Colonic mucosa (tissue), 4 donors: ENCODE data around the gene CDH4. TPM values are rescaled to one million over a fixed set of nuclear protein-coding genes. Genes with fewer than 3 reads are reported as not detected.
"Not testable (repeated sequence)": the region's sequence is repeated elsewhere in the genome, so short reads cannot be mapped to it uniquely, and the experiment has no call there.

Source experiments
- DNase-seq: peaks from one replicate; pipeline ENCODE4 v3.0.0-alpha.2; 2020
- H3K27ac ChIP-seq: fragments of 200-600 bp; one replicate; pipeline ENCODE4 v1.8.0; 2021
- H3K27me3 ChIP-seq: fragments of 200-600 bp; one replicate; pipeline ENCODE4 v1.8.0; 2021
- H3K36me3 ChIP-seq: fragments of 200-600 bp; one replicate; pipeline ENCODE4 v1.8.0; 2021
- H3K4me1 ChIP-seq: fragments of 200-600 bp; one replicate; pipeline ENCODE4 v1.8.0; 2021; ENCODE audit warnings: mild to moderate bottlenecking
- H3K4me3 ChIP-seq: fragments of 200-600 bp; one replicate; pipeline ENCODE4 v1.8.0; 2021
- H3K9ac ChIP-seq, 2 donors: one replicate each; pipeline ENCODE4 v1.7.0; 2013; ENCODE audit warnings: control low read depth in 2 of 2, low read depth in 2 of 2, low read length in 2 of 2
- H3K9me3 ChIP-seq: fragments of 200-600 bp; one replicate; pipeline ENCODE4 v1.8.0; 2021
- CTCF ChIP-seq: fragments of 200-600 bp; IDR thresholded peaks from one replicate; pipeline ENCODE4 v1.8.0; 2022; ENCODE audit warnings: antibody characterized with exemption, mild to moderate bottlenecking
- intact Hi-C: fragments of 100-400 bp; cut with DNase I; formaldehyde crosslinking; loops from one replicate; pipeline ENCODE4 v1.14.1; 2022
- total RNA-seq, 2 donors: library from RNA; stranded (reverse); fragmentation: NEBNext Ultra II Directional in 1 of 2; extraction: Animal tissue kit (Norgen Biotek cat#: 25700) in 1 of 2; gene quantifications; one replicate each; pipeline ENCODE4 v1.2.1, GENCODE V29; 2021
- donor health status: healthy.
- donor health status: DM: no; HTN: no; CAD: no.
- donor health status: DM: no; HTN: no; CAD: no.

The CDH4 gene
- total RNA-seq, 2 donors from 2014 or later, result 0.08 TPM; not detected in 1

DNA sequence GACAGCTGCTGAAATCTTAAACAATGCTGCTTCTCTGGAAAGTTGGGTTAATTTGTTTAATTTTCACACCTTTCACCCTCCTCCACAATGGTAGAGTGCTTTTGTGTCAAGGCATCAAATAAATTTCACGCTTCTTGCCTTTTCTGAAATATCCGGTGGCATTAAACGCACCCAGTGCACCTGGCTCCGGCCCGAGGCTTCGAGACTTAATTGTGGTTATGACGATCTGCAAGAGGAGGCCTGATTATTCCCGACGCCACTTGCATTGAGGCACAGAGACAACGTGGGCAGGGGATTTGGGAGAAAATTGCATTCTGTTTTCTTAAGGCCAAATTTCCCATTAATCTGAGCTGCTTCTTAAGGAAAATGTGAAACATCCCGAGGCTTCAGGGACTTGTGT lies 152.2 kb downstream of the CDH4 start:
- no peak overlapping the region for H3K9ac ChIP-seq
- no peak for DNase-seq
- intact Hi-C loops, result no loop called here
- no peaks in the 10 kb centered on the region for H3K27me3 ChIP-seq
- H3K9me3 ChIP-seq, result no peaks in the 10 kb centered on the region
- H3K27ac ChIP-seq, result no peak overlapping the region
- H3K36me3 ChIP-seq, result no peaks in the 10 kb centered on the region
- no peaks in the 10 kb centered on the region for H3K4me1 ChIP-seq
- no peak for TF ChIP-seq CTCF
- no peak overlapping the region for H3K4me3 ChIP-seq

- TF ChIP-seq CTCF, result no peak
- intact Hi-C loops, result no loop called here
Measured at GRCh38 chr20:61405007-61405406, 152.9 kb downstream of the CDH4 start.

GRCh38 chr20:61406773-61407172 lies 154.7 kb downstream of the CDH4 start:
- DNase-seq, H3K9ac ChIP-seq, H3K9me3 ChIP-seq, H3K27me3 ChIP-seq, intact Hi-C loops, H3K4me3 ChIP-seq, H3K4me1 ChIP-seq, H3K27ac ChIP-seq, H3K36me3 ChIP-seq: not testable (repeated sequence)

More at GRCh38 chr20:61405007-61405406, 152.9 kb downstream of the CDH4 start:
- Histone ChIP-seq H3K9me3 (no peaks in the 10 kb centered on the region), H3K9ac (no peak overlapping the region), H3K4me1 (no peaks in the 10 kb centered on the region), H3K27me3 (no peaks in the 10 kb centered on the region), H3K36me3 (no peaks in the 10 kb centered on the region), H3K4me3 (no peak overlapping the region), H3K27ac (no peak overlapping the region)
- no peak for DNase-seq

DNA sequence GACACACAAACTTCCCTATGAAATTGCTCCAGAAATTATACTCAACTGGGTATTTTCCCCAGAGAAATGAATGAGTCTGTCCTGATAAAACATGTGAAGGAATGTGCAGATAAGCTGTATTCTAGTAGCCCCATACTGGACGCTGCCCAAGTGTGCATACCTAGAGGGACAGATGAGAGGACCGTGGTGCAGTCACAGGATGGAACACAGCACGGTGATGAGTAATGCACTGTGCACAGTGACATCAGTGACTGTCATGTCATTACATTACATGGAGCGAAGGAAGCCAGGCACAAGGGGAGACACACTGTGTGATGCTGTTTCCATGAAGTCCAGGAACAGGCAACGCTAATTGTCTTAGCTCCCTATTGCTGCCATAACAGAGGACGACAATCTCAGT lies 155.5 kb downstream of the CDH4 start:
- Histone ChIP-seq H3K4me3 (no peak overlapping the region), H3K27me3 (no peaks in the 10 kb centered on the region), H3K9ac (no peak overlapping the region), H3K4me1 (no peaks in the 10 kb centered on the region), H3K9me3 (no peaks in the 10 kb centered on the region), H3K36me3 (no peaks in the 10 kb centered on the region), H3K27ac (no peak overlapping the region)
- no peak for TF ChIP-seq CTCF
- intact Hi-C loops, result no loop called here
- no peak for DNase-seq

GRCh38 chr20:61408951-61409740 lies 157.1 kb downstream of the CDH4 start:
- DNase-seq, result no peak
- no peak overlapping the region for H3K27ac ChIP-seq
- no peaks in the 10 kb centered on the region for H3K27me3 ChIP-seq
- no peak for TF ChIP-seq CTCF
- intact Hi-C loops, result no loop called here
- H3K36me3 ChIP-seq, result no peaks in the 10 kb centered on the region
- H3K4me3 ChIP-seq, result no peak overlapping the region
- no peaks in the 10 kb centered on the region for H3K9me3 ChIP-seq
- H3K9ac ChIP-seq, result no peak overlapping the region
- no peaks in the 10 kb centered on the region for H3K4me1 ChIP-seq

GRCh38 chr20:61411743-61412142 lies 159.7 kb downstream of the CDH4 start:
- TF ChIP-seq CTCF, result no peak
- no peak for DNase-seq
- Histone ChIP-seq H3K9ac (no peak overlapping the region), H3K27me3 (no peaks in the 10 kb centered on the region), H3K4me1 (no peaks in the 10 kb centered on the region), H3K27ac (no peak overlapping the region), H3K4me3 (no peak overlapping the region), H3K36me3 (no peaks in the 10 kb centered on the region), H3K9me3 (no peaks in the 10 kb centered on the region)
- intact Hi-C loops, result no loop called here
